Measurements from ENCODE around the gene DHRS4L2.
A peak's percentile ranks its signal among the peaks of the same experiment; 100 is the strongest.
"Not testable (repeated sequence)": the region's sequence is repeated elsewhere in the genome, so short reads cannot be mapped to it uniquely, and the experiment has no call there.

Gene DHRS4L2

GRCh38 chr14:24020520-24020919, 31.8 kb downstream of the DHRS4L2 start:
- DNase-seq: not testable (repeated sequence)

- DNase-seq: not testable (repeated sequence)
Measured at GRCh38 chr14:24024939-24025418, 36.2 kb downstream of the DHRS4L2 start.

- not testable (repeated sequence) for DNase-seq
Measured at GRCh38 chr14:24029687-24030086, 41.0 kb downstream of the DHRS4L2 start.

- not testable (repeated sequence) for DNase-seq
Measured at GRCh38 chr14:24031331-24031730, 42.6 kb downstream of the DHRS4L2 start.

GRCh38 chr14:24032727-24033418, 44.1 kb downstream of the DHRS4L2 start:
- no peak for DNase-seq

GRCh38 chr14:24035769-24036168, 47.0 kb downstream of the DHRS4L2 start:
- DNase-seq: not testable (repeated sequence)

GRCh38 chr14:24036169-24036962, 47.6 kb downstream of the DHRS4L2 start:
- peak; percentile 58 for DNase-seq

GRCh38 chr14:24036963-24037657, 48.4 kb downstream of the DHRS4L2 start:
- not testable (repeated sequence) for DNase-seq

GRCh38 chr14:24037658-24038037, 48.9 kb downstream of the DHRS4L2 start:
- no peak for DNase-seq

GRCh38 chr14:24038686-24039085, 50.0 kb downstream of the DHRS4L2 start:
- DNase-seq: no peak

GRCh38 chr14:24040692-24041091, 52.0 kb downstream of the DHRS4L2 start:
- no peak for DNase-seq

GRCh38 chr14:24042746-24043145, 54.0 kb downstream of the DHRS4L2 start:
- peak; percentile 20 for DNase-seq

GRCh38 chr14:24049002-24049401, 60.3 kb downstream of the DHRS4L2 start:
- not testable (repeated sequence) for DNase-seq

GRCh38 chr14:24050753-24051152, 62.0 kb downstream of the DHRS4L2 start:
- DNase-seq: not testable (repeated sequence)

- no peak for DNase-seq
Measured at GRCh38 chr14:24051176-24051788, 62.6 kb downstream of the DHRS4L2 start.

- peak; percentile 61 for DNase-seq
Measured at GRCh38 chr14:24051789-24052655, 63.3 kb downstream of the DHRS4L2 start, which contains the start of gene CARMIL3. TSS of gene CARMIL3 (plus strand) at chr14:24052009. CDS start at chr14:24052154, 145 bp downstream.

GRCh38 chr14:24052656-24053547, 64.2 kb downstream of the DHRS4L2 start:
- no peak for DNase-seq

- DNase-seq: no peak
Measured at GRCh38 chr14:24053548-24054323, 65.0 kb downstream of the DHRS4L2 start.

- no peak for DNase-seq
Measured at GRCh38 chr14:24054324-24054641, 65.6 kb downstream of the DHRS4L2 start.

- DNase-seq: no peak
Measured at GRCh38 chr14:24054646-24055045, 65.9 kb downstream of the DHRS4L2 start.
